Measurements from ENCODE around the gene BUB1B.

- TF ChIP-seq POLR2A (IDR thresholded peaks at IDR 0.05; ENCODE audit: low read depth, low read length) (no peak), TAF1 (IDR thresholded peaks at IDR 0.05; ENCODE audit: low read depth, low read length) (no peak), POLR2AphosphoS5 (IDR thresholded peaks at IDR 0.05; ENCODE audit: low read depth, low read length) (no peak), SPI1 (IDR thresholded peaks at IDR 0.05; ENCODE audit: low read depth, low read length) (no peak), POU2F2 (IDR thresholded peaks at IDR 0.05; ENCODE audit: low read depth, low read length) (no peak), PAX5 (IDR thresholded peaks at IDR 0.05; ENCODE audit: insufficient read depth, low read length, severe bottlenecking) (no peak)
Observed at GRCh38 chr15:40254452-40254851, 93.6 kb downstream of the BUB1B start.

All from GM12891 (cell line).